Right atrium auricular region (tissue), 2 donors: ENCODE results near the gene BTG4. TPM values are rescaled to one million over a fixed set of nuclear protein-coding genes. Genes with fewer than 3 reads are reported as not detected.

Source experiments
- DNase-seq: peaks from one replicate; pipeline ENCODE4 v3.0.0-alpha.2; 2019; ENCODE audit warnings: low spot score
- H3K27ac ChIP-seq, 2 donors: fragments of 200-600 bp; sonication (generic); 1 replicate in 1 of 2; 2 replicates in 1 of 2; pipeline ENCODE4 v1.5.1; 2016 to 2019
- H3K27me3 ChIP-seq, 2 donors: fragments of 200-600 bp; sonication (generic); one replicate each; pipeline versions ENCODE4 v1.5.1 to v1.6.0; 2017 to 2019
- H3K36me3 ChIP-seq: fragments of 200-600 bp; sonication (generic); one replicate; pipeline ENCODE4 v1.5.1; 2016
- H3K4me1 ChIP-seq, 2 donors: fragments of 200-600 bp; sonication (generic); one replicate each; pipeline versions ENCODE4 v1.5.1 to v1.6.0; 2017 to 2019
- H3K4me3 ChIP-seq, 2 donors: fragments of 200-600 bp; sonication (generic); 1 replicate in 1 of 2; 2 replicates in 1 of 2; pipeline ENCODE4 v1.5.1; 2017 to 2019; ENCODE audit warnings: mild to moderate bottlenecking in 1 of 2, moderate library complexity in 1 of 2
- H3K9me3 ChIP-seq, 2 donors: fragments of 200-600 bp; sonication (generic); one replicate each; pipeline ENCODE4 v1.5.1; 2019
- total RNA-seq, 2 donors: library from RNA; depleted of rRNA; stranded (reverse); fragments of >200 nt; gene quantifications; one replicate each; pipeline ENCODE4 v1.1.0, GENCODE V29; 2016
- TF ChIP-seq, protein P1 (sequence below), 2 donors: fragments of 200-600 bp; sonication (generic); IDR thresholded peaks; one replicate each; pipeline ENCODE4 v1.5.1; 2019; ENCODE audit warnings: antibody characterized with exemption in 2 of 2

Gene BTG4
- total RNA-seq, 2 donors from 2014 or later: not detected

DNA sequence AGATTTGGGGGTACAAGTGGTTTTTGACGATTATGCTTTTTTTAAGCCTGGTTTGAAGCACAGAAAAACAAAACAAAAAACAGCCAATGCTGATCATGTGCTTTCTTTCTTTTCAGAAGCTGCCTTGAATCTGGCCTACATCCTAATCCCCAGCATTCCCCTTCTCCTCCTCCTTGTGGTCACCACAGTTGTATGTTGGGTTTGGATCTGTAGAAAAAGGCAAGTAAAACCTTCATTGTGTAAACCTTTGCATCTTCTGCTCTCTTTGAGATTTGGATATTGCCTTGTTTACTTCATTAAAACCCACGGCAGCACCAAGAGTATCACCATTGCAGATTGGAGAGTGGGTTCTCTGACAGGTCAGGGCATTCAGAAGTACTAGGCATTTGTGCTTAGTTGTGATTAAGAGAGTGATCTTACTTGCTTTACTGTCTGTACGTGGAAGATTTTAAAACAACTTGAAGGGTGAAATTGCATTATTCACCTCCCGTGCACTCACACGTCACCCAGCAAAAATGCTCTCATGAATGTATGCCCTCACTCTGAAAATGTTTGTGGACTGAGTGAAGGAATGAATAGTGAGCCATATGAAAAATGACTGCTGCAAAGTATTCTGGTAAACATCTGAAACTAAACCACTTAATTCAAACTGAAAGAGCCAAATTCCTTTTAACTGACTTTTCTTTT, 45.4 kb upstream of the BTG4 start:
- TF ChIP-seq, protein P1, sequence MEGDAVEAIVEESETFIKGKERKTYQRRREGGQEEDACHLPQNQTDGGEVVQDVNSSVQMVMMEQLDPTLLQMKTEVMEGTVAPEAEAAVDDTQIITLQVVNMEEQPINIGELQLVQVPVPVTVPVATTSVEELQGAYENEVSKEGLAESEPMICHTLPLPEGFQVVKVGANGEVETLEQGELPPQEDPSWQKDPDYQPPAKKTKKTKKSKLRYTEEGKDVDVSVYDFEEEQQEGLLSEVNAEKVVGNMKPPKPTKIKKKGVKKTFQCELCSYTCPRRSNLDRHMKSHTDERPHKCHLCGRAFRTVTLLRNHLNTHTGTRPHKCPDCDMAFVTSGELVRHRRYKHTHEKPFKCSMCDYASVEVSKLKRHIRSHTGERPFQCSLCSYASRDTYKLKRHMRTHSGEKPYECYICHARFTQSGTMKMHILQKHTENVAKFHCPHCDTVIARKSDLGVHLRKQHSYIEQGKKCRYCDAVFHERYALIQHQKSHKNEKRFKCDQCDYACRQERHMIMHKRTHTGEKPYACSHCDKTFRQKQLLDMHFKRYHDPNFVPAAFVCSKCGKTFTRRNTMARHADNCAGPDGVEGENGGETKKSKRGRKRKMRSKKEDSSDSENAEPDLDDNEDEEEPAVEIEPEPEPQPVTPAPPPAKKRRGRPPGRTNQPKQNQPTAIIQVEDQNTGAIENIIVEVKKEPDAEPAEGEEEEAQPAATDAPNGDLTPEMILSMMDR (IDR thresholded peaks at IDR 0.05): no peak
- Histone ChIP-seq H3K27ac (no peak overlapping the region), H3K36me3 (no peaks in the 10 kb centered on the region), H3K9me3 (peaks cover 0 to 7% of the 10 kb centered on the region in 2 donors), H3K27me3 (no peaks in the 10 kb centered on the region), H3K4me1 (no peaks in the 10 kb centered on the region), H3K4me3 (no peak overlapping the region)
- DNase-seq: no peak

DNA sequence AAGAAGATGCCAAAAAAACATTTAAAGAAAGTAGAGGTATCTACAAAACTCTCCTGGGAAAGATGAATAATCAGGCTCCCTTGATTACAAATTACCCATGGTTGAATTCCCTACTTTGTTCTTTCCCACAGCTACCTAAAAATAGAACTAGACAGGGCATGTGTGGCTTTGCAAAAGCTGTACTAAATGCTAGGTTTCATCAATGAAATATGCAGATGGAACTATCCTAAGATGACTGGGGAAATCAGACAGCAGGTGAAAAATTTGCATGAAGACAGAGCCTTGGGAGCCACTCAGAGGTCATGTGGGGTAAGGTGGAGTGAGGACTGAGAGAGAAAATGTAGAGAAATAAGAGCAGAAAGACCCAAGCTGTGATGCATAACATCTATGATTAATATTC, 43.1 kb upstream of the BTG4 start:
- Histone ChIP-seq H3K27ac (no peak overlapping the region), H3K4me3 (no peak overlapping the region), H3K9me3 (peaks cover 0 to 7% of the 10 kb centered on the region in 2 donors), H3K4me1 (no peaks in the 10 kb centered on the region), H3K27me3 (no peaks in the 10 kb centered on the region), H3K36me3 (no peaks in the 10 kb centered on the region)
- DNase-seq: no peak
- TF ChIP-seq, protein P1 (IDR thresholded peaks at IDR 0.05): no peak

DNA sequence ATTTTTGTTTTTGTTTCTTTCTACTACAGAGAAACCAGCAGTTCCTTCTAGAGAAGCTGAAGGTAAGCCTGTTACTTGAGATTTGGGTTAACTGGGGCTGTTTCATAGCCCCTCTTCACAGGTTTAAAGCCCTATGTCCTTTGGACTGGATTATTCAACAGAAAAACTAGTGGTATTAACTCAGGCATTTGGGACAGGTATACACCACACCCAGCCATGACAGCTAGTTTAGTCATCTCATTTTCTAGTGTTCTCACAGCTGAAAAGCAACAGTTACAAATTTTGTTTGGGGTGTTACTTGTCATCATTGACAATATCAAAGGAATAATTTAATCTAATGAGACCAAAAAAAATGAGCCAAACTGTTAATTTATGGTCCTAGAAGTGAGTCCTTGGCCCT, 42.3 kb upstream of the BTG4 start:
- peaks cover 0 to 7% of the 10 kb centered on the region in 2 donors for H3K9me3 ChIP-seq
- H3K27ac ChIP-seq: no peak overlapping the region
- no peak overlapping the region for H3K4me3 ChIP-seq
- TF ChIP-seq, protein P1 (IDR thresholded peaks at IDR 0.05): no peak
- H3K36me3 ChIP-seq: no peaks in the 10 kb centered on the region
- no peaks in the 10 kb centered on the region for H3K4me1 ChIP-seq
- no peaks in the 10 kb centered on the region for H3K27me3 ChIP-seq
- DNase-seq: no peak

DNA sequence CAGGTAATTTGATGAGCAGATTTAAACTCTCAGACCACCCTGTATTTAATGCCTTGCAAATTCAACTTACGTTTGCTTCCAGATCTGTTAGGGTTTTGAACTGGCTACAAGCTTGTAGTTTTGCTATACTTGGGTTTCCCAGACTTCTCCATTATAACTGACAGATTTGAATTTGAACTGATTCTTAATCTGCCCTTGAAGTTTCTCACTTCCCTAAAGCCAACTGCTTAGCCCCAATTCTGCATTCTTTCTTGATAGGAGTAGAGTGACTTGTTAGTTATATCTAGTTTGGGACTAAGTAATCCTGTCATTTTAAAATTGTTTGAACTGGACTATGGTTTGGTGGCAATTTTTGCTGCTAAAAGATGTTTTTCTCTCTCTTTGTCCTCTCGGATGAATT, 38.1 kb upstream of the BTG4 start:
- Histone ChIP-seq H3K27ac (no peak overlapping the region), H3K27me3 (no peaks in the 10 kb centered on the region), H3K36me3 (no peaks in the 10 kb centered on the region), H3K4me3 (no peak overlapping the region), H3K4me1 (no peaks in the 10 kb centered on the region), H3K9me3 (no peaks in the 10 kb centered on the region)
- no peak for DNase-seq
- TF ChIP-seq, protein P1 (IDR thresholded peaks at IDR 0.05): no peak

DNA sequence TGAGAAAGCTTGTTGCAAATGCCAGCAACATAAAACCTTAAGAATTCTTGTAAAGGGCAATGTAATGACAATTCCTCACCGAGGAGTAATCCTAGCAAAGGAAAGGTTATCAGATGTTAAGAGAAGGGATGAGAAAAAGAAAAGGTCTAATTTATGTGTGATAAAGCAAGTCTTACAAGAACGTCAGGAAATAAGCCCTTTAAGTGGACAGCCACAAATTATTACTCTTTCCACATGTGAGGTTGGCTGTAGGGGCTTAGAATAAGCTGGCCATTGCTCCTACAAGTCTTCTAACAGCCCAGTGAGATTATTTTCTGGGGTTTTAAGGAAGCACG, 37.6 kb upstream of the BTG4 start:
- TF ChIP-seq, protein P1 (IDR thresholded peaks at IDR 0.05): no peak
- H3K9me3 ChIP-seq: no peaks in the 10 kb centered on the region
- H3K36me3 ChIP-seq: no peaks in the 10 kb centered on the region
- H3K27me3 ChIP-seq: no peaks in the 10 kb centered on the region
- no peaks in the 10 kb centered on the region for H3K4me1 ChIP-seq
- no peak for DNase-seq
- H3K27ac ChIP-seq: no peak overlapping the region
- no peak overlapping the region for H3K4me3 ChIP-seq
